Cardiac septum (tissue), 1 donor: ENCODE measurements around the gene MAPK7. TPM values are rescaled to one million over a fixed set of nuclear protein-coding genes. Genes with fewer than 3 reads are reported as not detected.
A peak's percentile ranks its signal among the peaks of the same experiment; 100 is the strongest.

ENCODE experiments used
- DNase-seq: peaks from one replicate; pipeline ENCODE4 v3.0.0-alpha.2; 2020; ENCODE audit warnings: low spot score
- intact Hi-C: fragments of 100-400 bp; cut with DNase I; formaldehyde crosslinking; loops from one replicate; pipeline ENCODE4 v1.14.0; 2022
- total RNA-seq: library from RNA; stranded (reverse); fragmentation: NEBNext Ultra II Directional; extraction: Animal tissue kit (Norgen Biotek cat#: 25700); gene quantifications from one replicate; pipeline ENCODE4 v1.2.1, GENCODE V29; 2021
- donor health status: DM: no; HTN: no; CAD: no.

MAPK7 gene
- total RNA-seq, 1 donor from 2014 or later = 17.5 TPM

GRCh38 chr17:19360772-19361171 lies 17.5 kb upstream of the MAPK7 start:
- intact Hi-C loops = loop anchor here (10.0 kb wide), 1 partner anchor 144 kb away; no protein-coding TSS in a partner anchor
- no peak for DNase-seq

GRCh38 chr17:19361326-19361725 lies 17.0 kb upstream of the MAPK7 start:
- DNase-seq = no peak
- intact Hi-C loops = loop anchor here (10.0 kb wide), 1 partner anchor 143 kb away; no protein-coding TSS in a partner anchor

- intact Hi-C loops = loop anchor here (2.0 to 10.0 kb wide), 2 partner anchors 143 to 405 kb away; no protein-coding TSS in a partner anchor
- no peak for DNase-seq
Observed at GRCh38 chr17:19361944-19362276, 16.4 kb upstream of the MAPK7 start.

- intact Hi-C loops = loop anchor here (1.0 to 10.0 kb wide), 3 partner anchors 85 to 404 kb away; no protein-coding TSS in a partner anchor
Observed at GRCh38 chr17:19362277-19363113, 15.8 kb upstream of the MAPK7 start, which contains the start of gene B9D1. B9D1 (minus strand) TSS chr17:19362723; CDS start chr17:19362569, 154 bp downstream.

GRCh38 chr17:19363114-19363438 lies 15.2 kb upstream of the MAPK7 start:
- no peak for DNase-seq
- intact Hi-C loops = loop anchor here (1.0 to 10.0 kb wide), 3 partner anchors 84 to 404 kb away; no protein-coding TSS in a partner anchor

More at GRCh38 chr17:19362277-19363113, 15.8 kb upstream of the MAPK7 start, which contains the start of gene B9D1:
- peak; percentile 98 for DNase-seq

GRCh38 chr17:19363460-19364035 lies 14.8 kb upstream of the MAPK7 start:
- intact Hi-C loops = loop anchor here (1.0 to 10.0 kb wide), 3 partner anchors 84 to 403 kb away; no protein-coding TSS in a partner anchor

GRCh38 chr17:19364699-19365498 lies 13.4 kb upstream of the MAPK7 start:
- intact Hi-C loops = loop anchor here (5.0 to 10.0 kb wide), 2 partner anchors 42 to 140 kb away; no protein-coding TSS in a partner anchor
- DNase-seq = no peak

More at GRCh38 chr17:19363460-19364035, 14.8 kb upstream of the MAPK7 start:
- no peak for DNase-seq

GRCh38 chr17:19365499-19365817 lies 12.8 kb upstream of the MAPK7 start:
- no peak for DNase-seq
- intact Hi-C loops = loop anchor here (5.0 to 10.0 kb wide), 2 partner anchors 42 to 139 kb away; no protein-coding TSS in a partner anchor

GRCh38 chr17:19365833-19366636 lies 12.3 kb upstream of the MAPK7 start:
- intact Hi-C loops = loop anchor here (5.0 to 10.0 kb wide), 2 partner anchors 41 to 139 kb away; no protein-coding TSS in a partner anchor

GRCh38 chr17:19366637-19366972 lies 11.7 kb upstream of the MAPK7 start:
- intact Hi-C loops = loop anchor here (5.0 to 10.0 kb wide), 2 partner anchors 41 to 138 kb away; no protein-coding TSS in a partner anchor

More at GRCh38 chr17:19365833-19366636, 12.3 kb upstream of the MAPK7 start:
- DNase-seq = no peak

GRCh38 chr17:19368229-19368628 lies 10.1 kb upstream of the MAPK7 start:
- no peak for DNase-seq
- intact Hi-C loops = loop anchor here (5.0 to 10.0 kb wide), 2 partner anchors 39 to 137 kb away; no protein-coding TSS in a partner anchor

More at GRCh38 chr17:19366637-19366972, 11.7 kb upstream of the MAPK7 start:
- no peak for DNase-seq

GRCh38 chr17:19369107-19369778 lies 9.1 kb upstream of the MAPK7 start:
- DNase-seq = no peak
- intact Hi-C loops = loop anchor here (5.0 to 10.0 kb wide), 2 partner anchors 38 to 136 kb away; no protein-coding TSS in a partner anchor

GRCh38 chr17:19369846-19370492 lies 8.3 kb upstream of the MAPK7 start:
- DNase-seq = no peak
- intact Hi-C loops = loop anchor here (5.0 to 10.0 kb wide), 3 partner anchors 37 to 275 kb away; partner anchors contain the start of gene ALDH3A2

- intact Hi-C loops = loop anchor here (10.0 kb wide), 1 partner anchor 274 kb away; the partner anchor contains the start of gene ALDH3A2
Observed at GRCh38 chr17:19370493-19370960, 7.8 kb upstream of the MAPK7 start.

GRCh38 chr17:19371259-19372010 lies 6.9 kb upstream of the MAPK7 start:
- peak; percentile 74 for DNase-seq
- intact Hi-C loops = loop anchor here (10.0 kb wide), 1 partner anchor 273 kb away; the partner anchor contains the start of gene ALDH3A2

More at GRCh38 chr17:19370493-19370960, 7.8 kb upstream of the MAPK7 start:
- DNase-seq = no peak

GRCh38 chr17:19372011-19372370 lies 6.3 kb upstream of the MAPK7 start:
- intact Hi-C loops = loop anchor here (10.0 kb wide), 1 partner anchor 273 kb away; the partner anchor contains the start of gene ALDH3A2
- no peak for DNase-seq
